Panc1 (cell line): ENCODE results near the gene MAPT. TPM values are rescaled to one million over a fixed set of nuclear protein-coding genes. Genes with fewer than 3 reads are reported as not detected.

Source experiments
- ATAC-seq: fragments of 200-7000 bp; cut with Tn5 transposase; 2 replicates; pipeline ENCODE4 v1.9.1; 2020; ENCODE audit warnings: mild to moderate bottlenecking, moderate library complexity
- BruUV-seq: library from RNA; stranded (reverse); fragments of 400-500 nt; replicated peaks from 2 replicates; lab custom pipeline; 2021; lab: Mats Ljungman, UMichigan
- CTCF ChIA-PET: fragments of 300-600 bp; sonication (Branson Sonifier 250); formaldehyde crosslinking; loops from one replicate; lab custom pipeline; 2022; ENCODE audit warnings: antibody characterized with exemption; lab: Charles Lee
- POLR2A ChIA-PET: fragments of 300-600 bp; sonication (Branson Sonifier 250); formaldehyde crosslinking; loops from one replicate; lab custom pipeline; 2022; ENCODE audit warnings: antibody characterized with exemption; lab: Charles Lee
- DNase-seq: peaks from one replicate; pipeline ENCODE4 v3.0.0-alpha.2; 2010; ENCODE audit warnings: low read depth, low spot score
- H3K27ac ChIP-seq: 2 replicates; pipeline ENCODE4 v1.5.1; 2011; ENCODE audit warnings: mild to moderate bottlenecking, low read length, inconsistent platforms
- H3K27me3 ChIP-seq: fragments of 200-500 bp; sonication (Bioruptor generic); 2 replicates; pipeline ENCODE4 v1.6.0; 2014; ENCODE audit warnings: low read length, inconsistent platforms; ENCODE audit not compliant: control insufficient read depth, insufficient read depth
- H3K36me3 ChIP-seq: fragments of 200-500 bp; sonication (Bioruptor generic); 2 replicates; pipeline ENCODE4 v1.5.1; 2014; ENCODE audit warnings: inconsistent platforms, mild to moderate bottlenecking, low read length, moderate library complexity; ENCODE audit not compliant: control insufficient read depth, insufficient read depth
- H3K4me1 ChIP-seq: 2 replicates; pipeline ENCODE4 v1.5.1; 2011; ENCODE audit warnings: inconsistent platforms, mild to moderate bottlenecking, low read length, moderate library complexity; ENCODE audit not compliant: control insufficient read depth, insufficient read depth
- H3K4me3 ChIP-seq, 2 experiments: 2 replicates each; pipeline ENCODE4 v1.5.1; 2011 to 2012; ENCODE audit warnings: low read depth in 2 of 2, low read length in 2 of 2, mild to moderate bottlenecking in 2 of 2, inconsistent platforms in 1 of 2, moderate library complexity in 1 of 2
- H3K9me3 ChIP-seq: fragments of 200-500 bp; sonication (Bioruptor generic); 2 replicates; pipeline ENCODE4 v1.5.1; 2014; ENCODE audit warnings: low read depth, mild to moderate bottlenecking, inconsistent platforms, low read length, moderate library complexity; ENCODE audit not compliant: control insufficient read depth, insufficient read depth
- CTCF ChIP-seq: fragments of 450-650 bp; IDR thresholded peaks from 2 replicates; pipeline ENCODE4 v1.5.1; 2017; ENCODE audit warnings: mild to moderate bottlenecking
- POLR2AphosphoS5 ChIP-seq: IDR thresholded peaks from 2 replicates; pipeline ENCODE4 v1.6.1; 2012; ENCODE audit warnings: mild to moderate bottlenecking, low read depth, low read length, moderate library complexity
- REST ChIP-seq, 2 experiments: IDR thresholded peaks; 2 replicates each; pipeline ENCODE4 v1.6.1; 2011 to 2012; ENCODE audit warnings: low read depth in 2 of 2, control low read depth in 1 of 2, low read length in 1 of 2, mild to moderate bottlenecking in 1 of 2, moderate library complexity in 1 of 2; ENCODE audit not compliant: insufficient read depth in 1 of 2
- SIN3A ChIP-seq: IDR thresholded peaks from 2 replicates; pipeline ENCODE4 v1.6.1; 2012; ENCODE audit warnings: low read depth, mild to moderate bottlenecking, low read length, moderate library complexity, borderline replicate concordance; ENCODE audit not compliant: insufficient read depth
- TCF7L2 ChIP-seq: IDR thresholded peaks from 2 replicates; pipeline ENCODE4 v1.6.1; 2011; ENCODE audit warnings: mild to moderate bottlenecking, low read depth, low read length, inconsistent platforms
- in situ Hi-C: cut with HindIII; loops from 2 replicates; pipeline ENCODE4 v1.10.0; 2016; ENCODE audit warnings: low sequenced_read_pairs, low pct_unique_long_range_greater_than_20kb
- intact Hi-C: fragments of 100-400 bp; cut with micrococcal nuclease; formaldehyde crosslinking; loops from one replicate; pipeline ENCODE4 v1.10.0; 2022; ENCODE audit not compliant: unreplicated experiment
- total RNA-seq: library from RNA; stranded (reverse); gene quantifications from one replicate; pipeline ENCODE4 v1.2.1, GENCODE V29; 2021; ENCODE audit not compliant: unreplicated experiment

The MAPT gene
- total RNA-seq, 1 experiment from 2014 or later = 0.59 TPM

GRCh38 chr17:45855691-45856336 is 38.5 kb upstream of the MAPT start:
- CTCF ChIA-PET = no interaction called here
- DNase-seq = no peak
- no peak overlapping the region for H3K27ac ChIP-seq

More at GRCh38 chr17:45855691-45856336, 38.5 kb upstream of the MAPT start:
- Histone ChIP-seq H3K4me1 (no peaks in the 10 kb centered on the region), H3K36me3 (no peaks in the 10 kb centered on the region), H3K4me3 (no peak overlapping the region), H3K27me3 (no peaks in the 10 kb centered on the region), H3K9me3 (no peaks in the 10 kb centered on the region)
- POLR2A ChIA-PET = no interaction called here
- intact Hi-C loops (no loop called here), in situ Hi-C loops (no loop called here)
- no peak for ATAC-seq
- no peak for TF ChIP-seq POLR2AphosphoS5
- TF ChIP-seq REST (IDR thresholded peaks at IDR 0.05; ENCODE audit: insufficient read depth in 1 of 2, low read depth in 2 of 2, low read length in 1 of 2) = no peak
- TF ChIP-seq TCF7L2 = no peak
- no peak for TF ChIP-seq SIN3A
- TF ChIP-seq CTCF = no peak
- BruUV-seq = no TSS peak
